ENCODE data around the gene SYPL1.

The SYPL1 gene

GRCh38 chr7:106054971-106055532 lies 57.1 kb downstream of the SYPL1 start:
- no peak for TF ChIP-seq CTCF (IDR thresholded peaks at IDR 0.05; ENCODE audit: low read depth, low read length)
- no peaks in the 10 kb centered on the region for H3K27me3 ChIP-seq (ENCODE audit: insufficient read depth, low read depth, severe bottlenecking)
- H3K36me3 ChIP-seq, result no peaks in the 10 kb centered on the region
- H3K27ac ChIP-seq, result peak overlapping the region; percentile 32
- peak; percentile 32 for DNase-seq
- no peaks in the 10 kb centered on the region for H3K9me3 ChIP-seq (ENCODE audit: severe bottlenecking)
- no peak overlapping the region for H3K4me3 ChIP-seq (ENCODE audit: low read depth, low read length)

- no peak for TF ChIP-seq CTCF (IDR thresholded peaks at IDR 0.05; ENCODE audit: low read depth, low read length)
- Histone ChIP-seq H3K27me3 (ENCODE audit: insufficient read depth, low read depth, severe bottlenecking) (no peaks in the 10 kb centered on the region), H3K4me3 (ENCODE audit: low read depth, low read length) (no peak overlapping the region), H3K27ac (no peak overlapping the region; the same call in 1 of the 2 replicates), H3K9me3 (ENCODE audit: severe bottlenecking) (no peaks in the 10 kb centered on the region), H3K36me3 (no peaks in the 10 kb centered on the region)
- DNase-seq, result no peak
These were observed 57.8 kb downstream of the SYPL1 start for GRCh38 chr7:106054156-106054910.

GRCh38 chr7:106053109-106053508 lies 59.0 kb downstream of the SYPL1 start:
- no peak for DNase-seq
- H3K36me3 ChIP-seq, result no peaks in the 10 kb centered on the region
- no peak for TF ChIP-seq CTCF (IDR thresholded peaks at IDR 0.05; ENCODE audit: low read depth, low read length)
- H3K9me3 ChIP-seq (ENCODE audit: severe bottlenecking), result no peaks in the 10 kb centered on the region
- H3K27ac ChIP-seq, result no peak overlapping the region
- H3K4me3 ChIP-seq (ENCODE audit: low read depth, low read length), result no peak overlapping the region
- H3K27me3 ChIP-seq (ENCODE audit: insufficient read depth, low read depth, severe bottlenecking), result no peaks in the 10 kb centered on the region

GRCh38 chr7:106052681-106053080 lies 59.4 kb downstream of the SYPL1 start:
- DNase-seq, result no peak

DNA sequence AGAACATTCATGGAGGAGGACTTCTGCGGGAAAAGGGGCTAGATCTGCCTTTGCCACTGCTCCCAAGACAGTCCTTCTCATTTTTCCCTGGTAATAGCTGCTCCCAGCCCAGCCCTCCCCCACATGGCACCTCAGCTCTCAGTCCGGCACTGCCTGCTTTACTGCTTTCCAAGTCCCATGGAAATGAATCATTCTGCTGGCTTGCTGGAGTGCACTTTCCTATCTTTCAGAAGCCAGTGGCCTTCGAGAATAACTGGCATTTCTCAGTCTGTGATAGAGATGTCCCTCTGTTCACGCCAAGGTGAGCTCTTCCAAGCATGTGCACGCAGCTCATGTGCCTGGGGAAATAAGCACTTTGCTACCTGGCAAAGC lies 61.4 kb downstream of the SYPL1 start:
- Histone ChIP-seq H3K9me3 (ENCODE audit: severe bottlenecking) (no peaks in the 10 kb centered on the region), H3K4me3 (ENCODE audit: low read depth, low read length) (no peak overlapping the region), H3K36me3 (no peaks in the 10 kb centered on the region), H3K27me3 (ENCODE audit: insufficient read depth, low read depth, severe bottlenecking) (no peaks in the 10 kb centered on the region), H3K27ac (no peak overlapping the region)
- no peak for TF ChIP-seq CTCF (IDR thresholded peaks at IDR 0.05; ENCODE audit: low read depth, low read length)
- DNase-seq, result no peak

More at GRCh38 chr7:106052681-106053080, 59.4 kb downstream of the SYPL1 start:
- no peaks in the 10 kb centered on the region for H3K9me3 ChIP-seq (ENCODE audit: severe bottlenecking)
- H3K4me3 ChIP-seq (ENCODE audit: low read depth, low read length), result no peak overlapping the region
- no peaks in the 10 kb centered on the region for H3K36me3 ChIP-seq
- TF ChIP-seq CTCF (IDR thresholded peaks at IDR 0.05; ENCODE audit: low read depth, low read length), result no peak
- no peak overlapping the region for H3K27ac ChIP-seq
- no peaks in the 10 kb centered on the region for H3K27me3 ChIP-seq (ENCODE audit: insufficient read depth, low read depth, severe bottlenecking)

Measured in WERI-Rb-1 (cell line).